B cell (primary cell): ENCODE results near the gene RAP1GDS1.

Experiments used
- EZH2 ChIP-seq: IDR thresholded peaks from 2 replicates; pipeline ENCODE4 v1.6.1; 2012; ENCODE audit warnings: borderline replicate concordance, low read depth, mild to moderate bottlenecking, moderate library complexity, low read length; ENCODE audit not compliant: insufficient read depth, poor library complexity, severe bottlenecking
- TF ChIP-seq, protein P1 (sequence below): fragments of 200-600 bp; IDR thresholded peaks from one replicate; pipeline ENCODE4 v1.8.0; 2022; ENCODE audit warnings: antibody characterized with exemption, mild to moderate bottlenecking

DNA sequence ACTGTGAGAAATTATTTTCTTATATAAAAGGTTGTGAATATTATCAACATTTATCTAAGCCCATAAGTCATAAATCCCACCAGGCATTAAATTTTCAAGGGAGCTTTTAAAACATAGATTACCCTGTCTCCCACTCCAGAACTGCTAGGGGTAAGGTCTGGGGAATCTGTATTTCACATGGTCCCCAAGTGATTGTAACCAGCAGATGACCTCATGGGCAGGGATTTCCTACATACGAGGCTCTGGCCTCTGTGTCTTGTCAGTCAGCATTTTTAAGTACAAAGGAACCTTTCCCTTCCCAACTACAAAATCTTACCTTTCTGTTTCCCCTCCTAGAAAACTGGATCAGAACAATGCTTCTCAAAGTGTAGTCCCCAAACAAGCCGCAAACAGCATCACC, 208.6 kb downstream of the RAP1GDS1 start:
- TF ChIP-seq, protein P1, sequence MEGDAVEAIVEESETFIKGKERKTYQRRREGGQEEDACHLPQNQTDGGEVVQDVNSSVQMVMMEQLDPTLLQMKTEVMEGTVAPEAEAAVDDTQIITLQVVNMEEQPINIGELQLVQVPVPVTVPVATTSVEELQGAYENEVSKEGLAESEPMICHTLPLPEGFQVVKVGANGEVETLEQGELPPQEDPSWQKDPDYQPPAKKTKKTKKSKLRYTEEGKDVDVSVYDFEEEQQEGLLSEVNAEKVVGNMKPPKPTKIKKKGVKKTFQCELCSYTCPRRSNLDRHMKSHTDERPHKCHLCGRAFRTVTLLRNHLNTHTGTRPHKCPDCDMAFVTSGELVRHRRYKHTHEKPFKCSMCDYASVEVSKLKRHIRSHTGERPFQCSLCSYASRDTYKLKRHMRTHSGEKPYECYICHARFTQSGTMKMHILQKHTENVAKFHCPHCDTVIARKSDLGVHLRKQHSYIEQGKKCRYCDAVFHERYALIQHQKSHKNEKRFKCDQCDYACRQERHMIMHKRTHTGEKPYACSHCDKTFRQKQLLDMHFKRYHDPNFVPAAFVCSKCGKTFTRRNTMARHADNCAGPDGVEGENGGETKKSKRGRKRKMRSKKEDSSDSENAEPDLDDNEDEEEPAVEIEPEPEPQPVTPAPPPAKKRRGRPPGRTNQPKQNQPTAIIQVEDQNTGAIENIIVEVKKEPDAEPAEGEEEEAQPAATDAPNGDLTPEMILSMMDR: no peak
- TF ChIP-seq EZH2: no peak
